ENCODE measurements around the gene NOA1. TPM values are rescaled to one million over a fixed set of nuclear protein-coding genes. Genes with fewer than 3 reads are reported as not detected.

The NOA1 gene
- total RNA-seq (13.3 TPM), polyA plus RNA-seq (21.6 TPM)

DNA sequence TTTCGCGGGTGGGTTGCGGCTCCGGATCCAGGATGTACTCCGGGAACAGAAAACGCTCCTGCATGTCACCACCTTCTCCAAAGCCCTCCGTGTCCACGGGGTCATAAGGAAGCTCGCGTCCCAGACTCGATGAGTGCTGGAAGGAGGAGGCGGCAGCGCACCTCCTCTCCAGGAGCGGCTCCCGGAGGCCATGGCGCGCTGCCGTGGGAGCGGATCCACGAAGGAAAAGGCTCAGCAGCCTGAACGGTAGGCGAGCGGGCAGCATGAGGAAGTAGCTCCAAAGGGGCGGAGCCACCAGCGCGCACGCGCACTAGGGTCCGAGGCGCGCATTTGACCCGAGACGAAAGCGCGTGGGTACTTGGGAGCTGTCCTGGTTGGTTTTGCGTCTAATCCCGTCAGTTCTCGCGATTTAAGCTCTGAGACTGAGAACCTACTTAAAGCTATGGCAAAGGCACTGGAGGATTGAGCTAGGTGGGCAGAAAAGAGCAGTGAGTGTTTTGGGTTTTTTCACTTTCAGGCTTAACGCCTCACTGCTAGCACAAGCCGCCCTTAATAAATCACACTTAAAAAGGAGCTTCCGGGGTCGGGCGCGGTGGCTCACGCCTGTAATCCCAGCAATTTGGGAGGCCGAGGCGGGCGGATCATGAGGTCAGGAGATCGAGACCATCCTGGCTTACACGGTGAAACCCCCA is at the start of gene NOA1:
Gene NOA1 (minus strand): TSS at position 286 of the 692 bp plus-strand sequence. CDS start 21 bp downstream, at position 265.
- Histone ChIP-seq H3K4me1 (ENCODE audit: insufficient read depth) (no peaks in the 10 kb centered on the region), H3K4me3 (ENCODE audit: low read depth, low read length) (peak within 1 kb of the TSS; percentile 81), H3K36me3 (ENCODE audit: insufficient read depth) (peaks cover 2% of the 10 kb centered on the region), H3K27ac (ENCODE audit: low read depth) (peak within 1 kb of the TSS; percentile 82)
- under 1% methylated on average over 51 of the region's 51 CpGs for WGBS
- peak; percentile 96 for DNase-seq (ENCODE audit: extremely low spot score)

DNA sequence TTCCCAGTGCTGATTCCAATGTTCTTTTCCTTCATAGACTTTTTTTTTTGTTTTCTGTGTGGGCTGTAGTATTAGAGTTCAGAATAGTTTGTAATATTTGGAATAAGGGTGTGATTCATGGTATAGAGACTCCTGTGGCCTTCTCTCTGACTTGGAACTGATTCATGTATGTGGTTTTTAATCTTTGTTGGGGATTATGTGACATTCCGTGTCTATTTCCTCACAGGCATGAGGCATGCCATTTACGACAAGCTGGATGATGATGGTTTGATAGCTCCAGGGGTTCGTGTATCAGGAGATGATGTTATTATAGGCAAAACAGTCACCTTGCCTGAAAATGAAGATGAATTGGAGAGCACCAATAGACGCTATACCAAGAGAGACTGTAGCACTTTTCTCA is 45.7 kb upstream of the NOA1 start:
- no peak for DNase-seq (ENCODE audit: extremely low spot score)
- no peak overlapping the region for H3K4me3 ChIP-seq (ENCODE audit: low read depth, low read length)
- peaks cover 9% of the 10 kb centered on the region for H3K36me3 ChIP-seq (ENCODE audit: insufficient read depth)
- no peak overlapping the region for H3K27ac ChIP-seq (ENCODE audit: low read depth)
- no peaks in the 10 kb centered on the region for H3K4me1 ChIP-seq (ENCODE audit: insufficient read depth)
- WGBS = 56% methylated on average over 4 of the region's 4 CpGs

DNA sequence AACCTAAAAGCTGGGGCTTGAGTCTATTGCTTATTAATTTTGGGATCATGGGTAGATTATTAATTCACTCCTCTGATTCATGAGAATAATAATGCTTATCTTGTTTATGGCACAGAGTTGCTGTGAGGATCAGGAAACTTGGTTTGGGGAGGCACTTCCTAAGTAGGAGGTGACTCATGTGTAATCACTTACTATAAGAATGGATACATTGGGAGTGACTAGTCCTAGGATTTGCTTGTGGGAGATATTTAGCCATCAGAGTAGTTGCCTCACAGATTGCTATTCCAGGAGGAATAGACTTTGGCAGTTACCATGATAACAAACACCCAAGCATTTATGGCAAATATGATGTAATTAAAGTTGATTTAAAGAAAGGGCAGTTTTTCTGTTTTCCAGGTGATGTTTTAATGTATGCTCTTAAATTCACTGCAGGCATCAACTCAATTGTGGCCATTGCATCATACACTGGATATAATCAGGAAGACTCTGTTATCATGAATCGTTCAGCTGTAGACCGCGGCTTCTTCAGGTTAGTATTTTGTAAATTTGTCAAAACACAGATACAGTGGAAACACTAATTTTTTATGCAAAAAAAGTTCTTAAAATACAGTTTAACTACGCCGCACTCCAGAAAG is 43.2 kb upstream of the NOA1 start:
- Histone ChIP-seq H3K36me3 (ENCODE audit: insufficient read depth) (peaks cover 12% of the 10 kb centered on the region), H3K27ac (ENCODE audit: low read depth) (no peak overlapping the region), H3K4me1 (ENCODE audit: insufficient read depth) (no peaks in the 10 kb centered on the region), H3K4me3 (ENCODE audit: low read depth, low read length) (no peak overlapping the region)
- DNase-seq (ENCODE audit: extremely low spot score) = no peak
- WGBS = 76% methylated on average over 5 of the region's 5 CpGs

DNA sequence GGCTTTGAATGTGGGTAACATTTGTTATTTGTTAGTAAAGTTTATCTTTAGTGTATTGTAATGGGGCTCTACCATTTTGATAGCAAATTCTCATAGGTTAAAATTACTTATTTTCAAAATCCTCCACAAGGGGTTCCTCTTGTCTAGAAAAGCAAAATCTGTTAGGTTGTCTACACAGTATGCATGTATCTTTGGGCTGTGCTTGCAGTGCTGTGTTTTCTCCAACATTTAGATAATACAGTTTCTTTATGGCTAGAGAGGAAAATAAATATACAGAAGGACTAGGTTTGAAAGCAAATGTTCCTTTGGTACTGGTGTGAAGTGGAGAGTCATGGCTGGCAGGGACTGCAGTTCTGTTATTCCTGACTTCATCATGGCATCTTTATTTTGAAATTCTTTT is 41.6 kb upstream of the NOA1 start:
- H3K36me3 ChIP-seq (ENCODE audit: insufficient read depth) = peaks cover 15% of the 10 kb centered on the region
- no peak for DNase-seq (ENCODE audit: extremely low spot score)
- H3K4me1 ChIP-seq (ENCODE audit: insufficient read depth) = no peaks in the 10 kb centered on the region
- no peak overlapping the region for H3K27ac ChIP-seq (ENCODE audit: low read depth)
- H3K4me3 ChIP-seq (ENCODE audit: low read depth, low read length) = no peak overlapping the region

DNA sequence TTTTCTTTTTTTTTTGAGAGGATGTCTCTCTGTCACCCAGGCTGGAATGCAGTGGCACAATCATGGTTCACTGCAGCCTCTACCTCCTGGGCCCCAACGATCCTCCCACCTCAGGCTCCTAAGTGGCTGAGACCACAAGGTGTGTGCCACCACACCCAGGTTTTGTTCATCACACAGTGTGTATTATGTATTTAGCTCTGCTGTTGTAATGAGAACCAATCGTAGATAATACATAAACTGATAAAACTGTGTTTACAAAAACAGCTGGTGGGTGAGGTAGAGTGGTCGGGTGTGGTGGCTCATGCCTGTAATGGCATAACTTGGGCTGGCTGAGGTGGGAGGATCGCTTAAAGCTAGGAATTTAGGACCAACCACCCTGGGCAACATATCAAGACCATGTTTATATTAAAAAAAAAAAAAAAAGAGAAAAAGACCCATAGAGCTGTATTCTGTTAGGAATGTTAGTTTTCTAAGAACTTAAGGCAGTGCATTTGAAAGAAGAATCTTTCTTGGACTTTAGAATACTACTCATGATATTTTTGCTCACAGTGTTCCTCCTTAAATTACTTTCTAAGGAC is 36.2 kb upstream of the NOA1 start:
- Histone ChIP-seq H3K4me3 (ENCODE audit: low read depth, low read length) (no peak overlapping the region), H3K27ac (ENCODE audit: low read depth) (no peak overlapping the region), H3K36me3 (ENCODE audit: insufficient read depth) (peaks cover 12% of the 10 kb centered on the region), H3K4me1 (ENCODE audit: insufficient read depth) (no peaks in the 10 kb centered on the region)
- WGBS = 60% methylated on average over 4 of the region's 4 CpGs
- DNase-seq (ENCODE audit: extremely low spot score) = no peak

DNA sequence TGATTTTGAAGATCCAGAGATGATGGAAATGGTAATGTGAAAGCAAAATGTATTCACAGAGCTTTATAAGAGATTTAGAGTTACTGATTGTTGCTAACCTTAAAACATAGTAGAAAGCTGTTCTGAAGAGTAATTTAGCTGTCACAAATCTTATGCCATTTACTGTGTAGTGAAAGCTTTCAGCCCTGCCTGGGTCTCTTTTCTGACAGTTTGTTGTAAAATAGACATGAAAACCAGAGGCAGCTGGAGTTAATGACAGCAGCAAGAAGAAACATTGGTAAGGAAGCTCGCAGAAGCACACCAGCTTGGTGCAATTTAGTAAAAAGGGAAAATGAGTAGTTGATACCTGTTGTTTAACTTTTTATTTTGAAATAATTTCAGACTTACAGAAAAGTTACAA is 22.3 kb upstream of the NOA1 start:
- DNase-seq (ENCODE audit: extremely low spot score) = no peak
- Histone ChIP-seq H3K27ac (ENCODE audit: low read depth) (no peak overlapping the region), H3K4me3 (ENCODE audit: low read depth, low read length) (no peak overlapping the region), H3K36me3 (ENCODE audit: insufficient read depth) (peaks cover 5% of the 10 kb centered on the region), H3K4me1 (ENCODE audit: insufficient read depth) (no peaks in the 10 kb centered on the region)
- WGBS = 98% methylated on average over 1 of the region's 1 CpG

DNA sequence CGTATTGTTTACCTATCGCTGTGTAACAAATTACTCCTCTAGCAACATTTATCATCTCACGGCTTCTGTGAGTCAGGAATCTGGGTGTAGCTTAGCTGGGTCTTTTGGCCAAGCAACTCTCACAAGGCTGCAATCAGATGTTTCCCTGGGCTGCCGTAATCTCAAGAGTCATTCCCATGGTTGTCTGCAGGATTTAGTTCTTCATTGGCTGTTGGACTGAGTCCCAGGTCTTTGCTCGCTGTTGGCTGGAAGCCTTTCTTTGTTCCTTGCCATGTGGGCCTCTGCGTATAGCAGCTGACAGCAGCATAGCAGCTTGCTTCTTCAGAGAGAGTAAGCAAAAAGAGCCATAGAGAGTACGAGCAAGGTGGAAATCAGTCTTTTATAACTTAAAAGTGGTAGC is 18.1 kb upstream of the NOA1 start:
- Histone ChIP-seq H3K4me1 (ENCODE audit: insufficient read depth) (no peaks in the 10 kb centered on the region), H3K36me3 (ENCODE audit: insufficient read depth) (peaks cover 5% of the 10 kb centered on the region), H3K4me3 (ENCODE audit: low read depth, low read length) (no peak overlapping the region), H3K27ac (ENCODE audit: low read depth) (no peak overlapping the region)
- whole genome bisulfite sequencing = 20% methylated on average over 7 of the region's 7 CpGs
- peak; percentile 41 for DNase-seq (ENCODE audit: extremely low spot score)

DNA sequence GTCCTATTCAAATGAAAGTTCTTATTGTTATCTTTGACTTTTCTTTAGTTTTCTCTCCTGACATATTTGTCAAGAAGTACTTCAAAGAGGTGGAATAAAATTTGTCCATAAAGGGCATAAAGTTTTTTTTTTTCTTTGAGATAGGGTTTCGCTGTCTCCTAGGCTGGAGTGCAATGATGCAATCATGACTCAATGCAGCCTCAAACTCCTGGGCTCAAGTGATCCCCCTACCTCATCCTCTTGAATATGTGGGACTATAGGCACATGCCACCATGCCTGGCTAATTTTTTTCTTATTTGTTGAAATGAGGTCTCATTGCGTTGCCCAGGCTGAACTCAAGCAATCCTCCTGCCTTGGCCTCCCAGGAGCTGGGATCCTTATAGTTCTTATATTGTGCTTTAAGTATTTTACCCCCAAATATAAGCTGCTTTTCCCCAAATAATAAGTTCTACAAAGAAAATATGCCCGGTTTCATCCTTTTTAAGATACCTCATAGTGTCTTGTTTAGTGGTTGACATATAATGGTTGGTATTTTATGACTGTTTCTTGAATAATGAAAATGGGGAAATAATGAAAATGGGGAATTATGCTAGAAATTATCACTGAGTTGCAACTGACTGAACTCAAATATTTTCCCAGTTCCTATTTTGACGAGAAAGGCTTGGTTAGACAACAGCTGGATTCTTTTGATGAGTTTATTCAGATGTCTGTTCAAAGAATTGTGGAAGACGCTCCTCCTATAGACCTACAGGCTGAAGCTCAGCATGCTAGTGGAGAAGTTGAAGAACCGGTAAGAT is 12.9 kb upstream of the NOA1 start:
- H3K27ac ChIP-seq (ENCODE audit: low read depth) = no peak overlapping the region
- DNase-seq (ENCODE audit: extremely low spot score) = no peak
- H3K36me3 ChIP-seq (ENCODE audit: insufficient read depth) = peaks cover 5% of the 10 kb centered on the region
- WGBS = 89% methylated on average over 6 of the region's 6 CpGs
- H3K4me1 ChIP-seq (ENCODE audit: insufficient read depth) = no peaks in the 10 kb centered on the region
- H3K4me3 ChIP-seq (ENCODE audit: low read depth, low read length) = no peak overlapping the region

DNA sequence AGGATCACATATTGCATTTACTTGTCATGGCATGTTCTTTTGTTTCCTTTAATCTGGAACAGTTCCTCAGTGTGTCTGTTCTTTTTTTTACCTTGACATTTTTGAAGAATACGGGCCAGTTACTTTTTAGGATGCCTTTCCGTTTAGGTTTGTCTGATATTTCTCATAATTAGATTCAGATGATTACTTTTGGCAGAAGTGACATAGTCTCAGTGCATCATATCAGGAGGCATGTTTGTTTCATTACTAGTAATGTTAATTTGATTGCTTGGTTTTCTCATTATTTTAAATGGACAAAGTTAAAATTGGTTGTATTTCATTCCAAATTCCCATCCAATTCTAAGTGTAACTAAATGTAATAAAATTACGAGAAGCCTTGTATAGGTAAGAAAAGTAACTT is 9.5 kb upstream of the NOA1 start:
- no peaks in the 10 kb centered on the region for H3K4me1 ChIP-seq (ENCODE audit: insufficient read depth)
- H3K27ac ChIP-seq (ENCODE audit: low read depth) = no peak overlapping the region
- H3K36me3 ChIP-seq (ENCODE audit: insufficient read depth) = peaks cover 4% of the 10 kb centered on the region
- DNase-seq (ENCODE audit: extremely low spot score) = no peak
- 96% methylated on average over 3 of the region's 3 CpGs for WGBS
- H3K4me3 ChIP-seq (ENCODE audit: low read depth, low read length) = no peak overlapping the region

DNA sequence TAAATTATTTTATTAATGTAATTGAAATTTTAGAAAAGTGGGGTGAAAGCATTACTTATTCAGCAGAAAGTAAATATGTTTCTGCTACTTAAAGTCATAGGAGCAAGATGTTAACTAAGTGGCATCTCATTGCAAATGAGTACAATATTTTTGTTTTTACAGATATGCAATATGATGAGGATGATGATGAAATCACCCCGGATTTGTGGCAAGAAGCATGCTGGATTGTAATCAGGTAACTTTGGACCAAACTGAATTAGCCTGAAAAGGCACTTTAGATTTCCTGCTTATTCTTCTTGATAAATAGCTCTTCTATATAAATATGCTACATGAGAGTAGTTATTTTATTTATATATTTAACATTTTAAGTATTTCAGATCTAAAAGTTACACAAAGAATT is 8.8 kb upstream of the NOA1 start:
- 95% methylated on average over 1 of the region's 1 CpG for WGBS
- no peak for DNase-seq (ENCODE audit: extremely low spot score)
- Histone ChIP-seq H3K27ac (ENCODE audit: low read depth) (no peak overlapping the region), H3K36me3 (ENCODE audit: insufficient read depth) (peaks cover 4% of the 10 kb centered on the region), H3K4me1 (ENCODE audit: insufficient read depth) (no peaks in the 10 kb centered on the region), H3K4me3 (ENCODE audit: low read depth, low read length) (no peak overlapping the region)

DNA sequence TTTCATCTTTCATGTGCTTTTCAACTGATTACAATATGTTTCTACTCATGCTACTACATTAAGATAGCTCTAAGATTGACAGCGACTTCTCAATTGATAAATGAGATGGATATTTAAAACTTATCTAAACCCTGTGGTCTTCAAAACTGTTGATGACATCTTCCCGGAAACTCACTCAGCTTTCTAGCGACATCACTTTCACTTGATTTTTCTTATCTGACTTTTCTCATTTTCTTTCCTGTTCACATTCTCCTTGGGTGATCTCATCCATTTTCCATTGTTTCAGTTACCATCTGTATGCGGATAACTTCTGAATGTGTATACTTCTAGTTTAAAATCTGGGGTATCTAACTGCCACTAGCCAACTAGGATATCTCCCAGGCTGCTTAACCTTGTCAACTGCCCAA is 4.4 kb upstream of the NOA1 start:
- no peak for DNase-seq (ENCODE audit: extremely low spot score)
- WGBS = 55% methylated on average over 4 of the region's 4 CpGs
- Histone ChIP-seq H3K27ac (ENCODE audit: low read depth) (no peak overlapping the region), H3K36me3 (ENCODE audit: insufficient read depth) (no peaks in the 10 kb centered on the region), H3K4me3 (ENCODE audit: low read depth, low read length) (no peak overlapping the region), H3K4me1 (ENCODE audit: insufficient read depth) (no peaks in the 10 kb centered on the region)

DNA sequence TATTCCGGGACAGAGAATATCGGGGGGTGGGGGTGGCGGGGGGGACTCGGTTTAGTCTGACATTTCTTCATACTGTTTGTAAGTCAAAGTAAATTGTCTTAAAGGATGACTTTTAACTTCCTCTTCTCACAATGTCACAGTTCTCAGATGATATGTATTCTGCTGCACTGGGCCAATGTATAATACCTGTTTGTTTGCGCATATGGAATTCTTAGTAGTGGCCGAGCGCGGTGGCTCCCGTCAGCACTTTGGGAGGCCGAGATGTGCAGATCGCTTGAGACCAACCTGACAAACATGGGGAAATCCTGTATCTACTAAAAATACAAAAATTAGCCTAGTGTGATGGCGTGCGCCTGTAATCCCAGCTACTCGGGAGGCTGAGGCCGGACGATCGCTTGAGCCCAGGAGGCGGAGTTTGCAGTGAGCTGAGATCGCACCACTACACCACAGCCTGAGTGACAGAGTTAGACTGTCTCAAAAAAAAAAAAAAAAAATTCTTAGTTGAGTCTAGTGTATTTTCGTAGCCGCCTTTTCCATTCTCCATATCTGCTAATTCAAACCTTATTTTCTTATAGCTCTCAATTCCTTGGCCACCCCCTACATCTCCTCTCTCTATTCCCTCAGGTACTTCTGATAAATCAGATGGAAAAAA is 2.1 kb upstream of the NOA1 start:
- 16% methylated on average over 21 of the region's 21 CpGs for WGBS
- Histone ChIP-seq H3K4me1 (ENCODE audit: insufficient read depth) (no peaks in the 10 kb centered on the region), H3K4me3 (ENCODE audit: low read depth, low read length) (peak overlapping the region; percentile 81), H3K27ac (ENCODE audit: low read depth) (no peak overlapping the region), H3K36me3 (ENCODE audit: insufficient read depth) (no peaks in the 10 kb centered on the region)
- no peak for DNase-seq (ENCODE audit: extremely low spot score)

DNA sequence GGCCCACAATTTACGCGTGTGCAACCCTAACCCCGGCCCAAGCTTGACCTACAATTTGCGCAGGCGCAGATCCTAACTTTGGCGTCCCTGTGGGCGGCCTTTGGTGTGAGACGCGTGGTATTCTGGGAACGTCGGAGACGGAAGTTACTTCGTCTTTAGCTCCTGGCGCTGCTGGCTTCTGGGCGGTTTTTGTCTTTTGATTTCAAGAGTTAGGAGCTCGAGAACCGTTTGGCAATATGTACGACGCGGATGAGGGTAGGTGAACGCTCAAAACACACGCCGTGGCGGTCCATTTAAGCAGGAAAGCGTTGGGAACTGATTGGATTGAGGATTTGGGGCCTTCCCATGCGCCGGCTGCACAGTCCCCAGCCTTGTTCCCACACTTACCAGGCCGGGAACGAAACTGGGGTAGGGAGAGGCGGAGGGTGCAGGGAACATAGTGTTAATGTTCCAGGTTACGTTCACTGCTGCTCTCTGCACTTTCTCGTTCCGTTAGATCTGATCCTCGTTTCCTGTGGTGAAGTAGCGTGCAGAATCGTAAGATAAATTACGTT is 1.4 kb upstream of the NOA1 start, which contains the start of gene POLR2B:
Gene POLR2B (plus strand): TSS at position 147 of the 554 bp plus-strand sequence. CDS start 90 bp downstream, at position 237.
- Histone ChIP-seq H3K4me3 (ENCODE audit: low read depth, low read length) (peak within 1 kb of the TSS; percentile 81), H3K36me3 (ENCODE audit: insufficient read depth) (no peaks in the 10 kb centered on the region), H3K27ac (ENCODE audit: low read depth) (peak within 1 kb of the TSS; percentile 82), H3K4me1 (ENCODE audit: insufficient read depth) (no peaks in the 10 kb centered on the region)
- WGBS = under 1% methylated on average over 37 of the region's 37 CpGs
- peak; percentile 89 for DNase-seq (ENCODE audit: extremely low spot score)

Measured in urinary bladder (tissue), 4 donors.